ENCODE data around the gene MRPS14.

The MRPS14 gene

DNA sequence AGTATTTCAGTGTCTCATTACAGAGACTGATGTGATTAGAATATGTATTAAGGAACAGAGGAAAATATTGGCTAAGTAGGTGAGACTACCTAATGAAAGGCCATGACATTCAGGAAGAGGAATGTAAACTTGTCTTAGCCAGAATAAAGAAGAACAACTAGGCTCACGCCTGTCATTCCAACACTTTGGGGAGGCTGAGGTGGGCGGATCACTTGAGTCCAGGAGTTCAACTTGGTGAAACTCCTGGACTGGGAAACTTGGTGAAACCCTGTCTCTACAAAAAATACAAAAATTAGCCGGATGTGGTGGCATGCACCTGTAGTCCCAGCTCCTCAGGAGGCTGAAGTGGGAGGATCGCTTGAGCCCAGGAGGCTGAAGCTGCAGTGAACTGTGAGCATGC, 38.3 kb downstream of the MRPS14 start:
- DNase-seq (ENCODE audit: low read depth) = no peak

- no peak for DNase-seq (ENCODE audit: low read depth)
These were observed 40.1 kb downstream of the MRPS14 start for GRCh38 chr1:174982971-174983689.

GRCh38 chr1:174976436-174977108, 46.7 kb downstream of the MRPS14 start:
- DNase-seq (ENCODE audit: low read depth) = no peak

- DNase-seq (ENCODE audit: low read depth) = no peak
These were observed 47.5 kb downstream of the MRPS14 start for GRCh38 chr1:174975764-174976163.

GRCh38 chr1:174974711-174975119, 48.5 kb downstream of the MRPS14 start:
- DNase-seq (ENCODE audit: low read depth) = no peak

DNA sequence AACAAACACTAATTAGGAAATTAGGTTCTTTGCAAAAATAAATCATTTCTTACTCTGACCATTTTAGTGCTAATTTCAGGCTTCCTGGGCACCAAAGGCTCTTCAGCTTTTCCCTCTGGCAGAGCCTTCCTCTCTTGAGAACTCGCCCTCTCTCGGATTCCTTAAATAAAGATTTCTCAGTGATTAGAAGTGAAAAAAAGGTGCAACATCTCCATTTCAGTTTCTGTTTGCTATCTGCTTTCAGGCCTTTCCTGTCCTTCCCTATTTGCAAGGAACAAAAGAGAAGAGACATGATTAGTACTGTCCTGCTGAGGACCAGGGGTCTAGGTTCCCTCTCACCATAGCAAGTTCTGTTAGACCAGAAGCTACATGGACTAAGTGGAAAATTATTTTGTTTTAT, 51.3 kb downstream of the MRPS14 start:
- no peak for DNase-seq (ENCODE audit: low read depth)

- no peak for DNase-seq (ENCODE audit: low read depth)
These were observed 51.8 kb downstream of the MRPS14 start for GRCh38 chr1:174971466-174971865.

GRCh38 chr1:174969977-174970376, 53.2 kb downstream of the MRPS14 start:
- no peak for DNase-seq (ENCODE audit: low read depth)

GRCh38 chr1:174968750-174969244, 54.4 kb downstream of the MRPS14 start:
- DNase-seq (ENCODE audit: low read depth) = no peak

- DNase-seq (ENCODE audit: low read depth) = no peak
These were observed 55.1 kb downstream of the MRPS14 start for GRCh38 chr1:174967845-174968705.

DNA sequence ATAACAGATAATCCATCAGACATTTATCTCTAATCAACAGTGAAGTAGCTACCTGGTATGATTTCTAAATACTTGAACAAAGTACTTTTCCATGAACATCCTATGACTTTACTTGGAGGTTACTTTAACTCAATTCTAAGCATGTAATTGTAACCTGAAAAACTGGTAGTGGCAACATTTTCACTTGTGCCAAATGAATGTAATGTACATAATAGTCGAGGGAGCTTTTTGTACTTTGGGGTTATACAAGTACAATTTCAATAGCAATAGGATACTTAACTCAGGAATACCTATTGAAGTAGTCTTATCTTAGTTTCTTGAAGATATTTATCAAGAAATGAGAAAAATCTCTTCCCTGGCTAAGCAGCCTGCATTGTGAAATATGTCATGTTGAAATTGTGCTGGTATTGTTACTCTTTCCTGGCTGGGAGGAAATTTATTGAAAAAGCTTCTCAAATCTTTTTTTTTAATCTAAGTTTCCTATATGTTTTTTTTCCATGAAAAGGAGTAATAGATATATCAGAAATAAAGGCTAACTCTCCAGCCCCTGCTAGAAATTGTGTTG, 57.1 kb downstream of the MRPS14 start:
- no peak for DNase-seq (ENCODE audit: low read depth)

- DNase-seq (ENCODE audit: low read depth) = no peak
These were observed 57.7 kb downstream of the MRPS14 start for GRCh38 chr1:174965362-174966007.

- no peak for DNase-seq (ENCODE audit: low read depth)
These were observed 58.3 kb downstream of the MRPS14 start for GRCh38 chr1:174964972-174965361.

GRCh38 chr1:174964261-174964971, 58.8 kb downstream of the MRPS14 start:
- DNase-seq (ENCODE audit: low read depth) = peak; percentile 42

DNA sequence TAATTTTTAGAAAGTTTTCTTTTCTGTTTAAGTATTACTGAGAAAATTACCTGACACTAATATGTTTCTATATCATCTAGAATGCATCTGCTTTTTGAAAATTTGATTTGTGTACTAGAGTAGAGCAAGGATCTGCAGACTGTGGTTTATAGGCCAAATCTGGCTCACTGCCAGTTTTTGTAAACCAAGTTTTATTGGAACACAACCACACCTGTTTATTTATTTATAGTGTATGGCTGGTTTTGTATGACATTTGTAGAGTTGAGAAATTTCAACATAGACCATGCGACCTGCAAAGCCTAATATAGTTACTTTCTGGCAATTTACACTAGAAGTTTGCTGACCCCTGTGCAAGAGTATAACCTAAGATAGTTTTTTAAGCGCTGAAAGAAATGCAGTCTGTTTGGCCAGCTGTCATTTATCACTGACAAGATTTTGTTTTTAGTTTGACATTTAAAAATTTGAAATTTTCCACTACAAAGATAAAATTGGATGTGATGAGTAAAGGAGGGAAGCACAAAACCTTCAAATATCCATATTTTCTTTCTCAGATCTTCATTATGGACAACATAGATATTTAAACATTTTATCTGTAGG, 59.6 kb downstream of the MRPS14 start:
- DNase-seq (ENCODE audit: low read depth) = no peak

All from CMK (cell line).